Left cardiac atrium (tissue), 4 donors: Measurements from ENCODE around the gene TRIM9. TPM values are rescaled to one million over a fixed set of nuclear protein-coding genes. Genes with fewer than 3 reads are reported as not detected.
"Not testable (repeated sequence)": the region's sequence is repeated elsewhere in the genome, so short reads cannot be mapped to it uniquely, and the experiment has no call there.

Experiments used
- ATAC-seq, 2 donors: fragments of 200-7000 bp; cut with Tn5 transposase; one replicate each; pipeline ENCODE4 v1.9.1; 2020; ENCODE audit warnings: mild to moderate bottlenecking in 2 of 2, moderate library complexity in 2 of 2
- DNase-seq: peaks from one replicate; pipeline ENCODE4 v3.0.0-alpha.2; 2020
- intact Hi-C, 2 donors: fragments of 100-400 bp; cut with DNase I; formaldehyde crosslinking; loops; one replicate each; pipeline versions ENCODE4 v1.14.1 to v1.15.1; 2022 to 2023
- total RNA-seq, 2 donors: library from RNA; stranded (reverse); fragmentation: NEBNext Ultra II Directional; extraction: Animal tissue kit (Norgen Biotek cat#: 25700); gene quantifications; one replicate each; pipeline ENCODE4 v1.2.1, GENCODE V29; 2021
- donor health status: DM: no; HTN: yes; CAD: no.
- donor health status: DM: no; HTN: yes; CAD: no; lungs with severe emphysema.
- donor health status: DM: yes; HTN: yes; CAD: no.
- donor health status: Dilated cardiomyopathy.

The TRIM9 gene
- total RNA-seq, 2 donors from 2014 or later: 0.24 to 0.89 TPM

GRCh38 chr14:50951032-50951431 is 143.9 kb downstream of the TRIM9 start:
- ATAC-seq (no peak), DNase-seq (no peak)
- intact Hi-C loops: loop anchor here in 1 of 2 donors (10.0 kb wide), 2 partner anchors 144 to 834 kb away; partner anchors contain the start of gene TRIM9

- no peak for DNase-seq
- no peak for ATAC-seq
- intact Hi-C loops: no loop called here
Measured at GRCh38 chr14:50948205-50948604, 146.7 kb downstream of the TRIM9 start.

GRCh38 chr14:50947446-50947845 is 147.5 kb downstream of the TRIM9 start:
- intact Hi-C loops: no loop called here
- DNase-seq (no peak), ATAC-seq (no peak)

- ATAC-seq (no peak), DNase-seq (no peak)
- intact Hi-C loops: no loop called here
Measured at GRCh38 chr14:50946234-50946935, 148.5 kb downstream of the TRIM9 start.

- intact Hi-C loops: no loop called here
- DNase-seq: peak; percentile 51
- peak; percentile 56 to 73 for ATAC-seq
Measured at GRCh38 chr14:50944647-50945413, 150.1 kb downstream of the TRIM9 start.

- DNase-seq (peak; percentile 85), ATAC-seq (peak; percentile 94 to 97)
- intact Hi-C loops: no loop called here
Measured at GRCh38 chr14:50943943-50944646, 150.8 kb downstream of the TRIM9 start, which contains the start of gene PYGL. Gene PYGL (minus strand): TSS chr14:50944483. CDS start chr14:50944403, 80 bp downstream.

GRCh38 chr14:50943261-50943942 is 151.5 kb downstream of the TRIM9 start:
- DNase-seq (peak; percentile 82), ATAC-seq (peak; percentile 77 to 83)
- intact Hi-C loops: no loop called here

GRCh38 chr14:50941638-50942037 is 153.3 kb downstream of the TRIM9 start:
- intact Hi-C loops, ATAC-seq, DNase-seq: not testable (repeated sequence)

- ATAC-seq: no peak
- no peak for DNase-seq
- intact Hi-C loops: no loop called here
Measured at GRCh38 chr14:50941151-50941550, 153.8 kb downstream of the TRIM9 start.

- no peak for DNase-seq
- no peak for ATAC-seq
- intact Hi-C loops: no loop called here
Measured at GRCh38 chr14:50937800-50938199, 157.1 kb downstream of the TRIM9 start.

GRCh38 chr14:50937325-50937724 is 157.6 kb downstream of the TRIM9 start:
- DNase-seq (no peak), ATAC-seq (peak; percentile 31 to 61)
- intact Hi-C loops: no loop called here

GRCh38 chr14:50936882-50937281 is 158.0 kb downstream of the TRIM9 start:
- peak in 1 of 2 donors; percentile 21 for ATAC-seq
- intact Hi-C loops: no loop called here
- no peak for DNase-seq

GRCh38 chr14:50936016-50936340 is 158.9 kb downstream of the TRIM9 start:
- no peak for DNase-seq
- intact Hi-C loops: no loop called here

GRCh38 chr14:50935126-50936015 is 159.5 kb downstream of the TRIM9 start:
- DNase-seq: no peak
- ATAC-seq: peak in 1 of 2 donors; percentile 87
- intact Hi-C loops: no loop called here

More at GRCh38 chr14:50936016-50936340, 158.9 kb downstream of the TRIM9 start:
- ATAC-seq: no peak

GRCh38 chr14:50932592-50933495 is 162.1 kb downstream of the TRIM9 start:
- DNase-seq: no peak
- no peak for ATAC-seq
- intact Hi-C loops: no loop called here

- ATAC-seq (no peak), DNase-seq (no peak)
- intact Hi-C loops: no loop called here
Measured at GRCh38 chr14:50932156-50932555, 162.7 kb downstream of the TRIM9 start.

- no peak for ATAC-seq
- no peak for DNase-seq
- intact Hi-C loops: no loop called here
Measured at GRCh38 chr14:50931559-50931958, 163.3 kb downstream of the TRIM9 start.
